Spleen (tissue), 7 donors: ENCODE data around the gene CABP2.

Source experiments
- CTCF ChIP-seq, 11 experiments: fragments of 200-600 bp in 7 of 11; fragments of 450-650 bp in 4 of 11; sonication (generic) in 4 of 11; IDR thresholded peaks in 8 of 11; conservative IDR thresholded peaks in 3 of 11; 1 replicate in 7 of 11; 2 replicates in 4 of 11; pipeline versions ENCODE4 v1.4.0 to v1.8.0; 2016 to 2021; ENCODE audit warnings: antibody characterized with exemption in 11 of 11, inconsistent platforms in 4 of 11, mild to moderate bottlenecking in 1 of 11
- POLR2A ChIP-seq, 3 donors: fragments of 450-650 bp; IDR thresholded peaks; one replicate each; pipeline ENCODE4 v1.5.1; 2017; ENCODE audit warnings: antibody characterized with exemption in 3 of 3, mild to moderate bottlenecking in 1 of 3
- POLR2AphosphoS5 ChIP-seq, 3 donors: sonication (generic); formaldehyde crosslinking; IDR thresholded peaks; one replicate each; pipeline ENCODE4 v1.5.1; 2017; ENCODE audit warnings: antibody characterized with exemption in 3 of 3
- donor health status: DM: no; HTN: no; CAD: no; lungs with moderate emphysema.
- donor health status: DM: no; HTN: no; CAD: no.
- donor health status: DM: no; HTN: no; CAD: no.

GRCh38 chr11:67562963-67563704 lies 39.9 kb upstream of the CABP2 start:
- TF ChIP-seq CTCF (IDR thresholded peaks at IDR 0.05 in 8 of 11, conservative IDR thresholded peaks at IDR 0.05 in 3 of 11) (no peak), POLR2A (IDR thresholded peaks at IDR 0.05) (no peak), POLR2AphosphoS5 (IDR thresholded peaks at IDR 0.05) (no peak)
